DMS 273 (cell line): ENCODE measurements around the gene TRPC5OS.

ENCODE experiments used
- DNase-seq: peaks from one replicate; lab custom pipeline; 2025; ENCODE audit not compliant: unreplicated experiment; lab: John Stamatoyannopoulos, UW

The TRPC5OS gene

DNA sequence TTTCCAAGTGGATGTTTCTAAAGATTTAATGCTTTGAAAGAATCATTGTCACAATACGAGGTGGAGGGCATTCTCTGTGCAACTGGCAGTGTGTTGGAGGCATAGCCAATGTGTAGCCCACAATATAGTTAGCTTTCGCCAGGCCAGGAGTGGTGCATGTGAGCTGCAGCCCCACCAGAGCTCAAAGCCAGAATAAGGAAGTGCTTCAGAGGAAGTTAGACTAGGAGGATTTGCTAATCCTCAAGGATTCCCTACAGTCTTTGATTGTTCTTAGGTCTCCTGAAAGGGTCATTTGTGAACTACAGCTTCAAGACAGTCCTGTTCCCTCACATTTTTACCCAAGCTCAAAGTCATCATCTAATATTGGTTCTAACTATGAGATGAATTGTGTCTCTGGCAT lies 16.4 kb downstream of the TRPC5OS start:
- no peak for DNase-seq

- DNase-seq, result no peak
These were observed 20.2 kb downstream of the TRPC5OS start for GRCh38 chrX:111896148-111896547.

- no peak for DNase-seq
These were observed 38.6 kb downstream of the TRPC5OS start for GRCh38 chrX:111914398-111915090.

GRCh38 chrX:111917591-111917990 lies 41.6 kb downstream of the TRPC5OS start:
- DNase-seq, result peak; percentile 13

DNA sequence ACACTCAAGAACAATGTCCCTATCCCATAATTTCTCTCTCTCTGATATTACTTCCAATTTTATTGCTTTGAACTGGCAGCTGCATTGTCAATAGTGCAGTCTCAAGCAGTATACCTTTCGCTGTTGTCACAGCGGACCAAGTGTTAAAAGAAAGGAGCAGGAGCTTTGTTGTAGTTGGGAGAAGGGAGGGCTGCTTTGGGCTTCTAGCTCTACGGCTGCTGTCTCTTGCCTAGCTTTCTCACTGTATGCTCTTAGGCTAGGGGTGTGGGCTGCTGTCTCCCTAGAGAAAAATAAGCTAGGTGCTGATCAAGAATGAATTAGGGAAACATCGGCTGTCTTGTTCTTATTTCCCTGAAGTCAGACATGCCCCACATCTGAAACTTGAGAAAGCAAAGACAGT lies 52.5 kb downstream of the TRPC5OS start:
- no peak for DNase-seq
